Activated CD8-positive, alpha-beta memory T cell treated with anti-CD3 and anti-CD28 coated beads, Interleukin-2, amount 50 U/mL, for 1 hour (primary cell): ENCODE measurements around the gene PLLP.

Experiments
- DNase-seq: peaks from one replicate; pipeline ENCODE4 v3.0.0-alpha.2; 2020; ENCODE audit errors: extremely low read depth

Gene PLLP

GRCh38 chr16:57225978-57226377 is 58.5 kb downstream of the PLLP start:
- no peak for DNase-seq

GRCh38 chr16:57224651-57225335 is 59.7 kb downstream of the PLLP start:
- DNase-seq, result no peak

- DNase-seq, result no peak
Measured at GRCh38 chr16:57223057-57223456, 61.4 kb downstream of the PLLP start.

- no peak for DNase-seq
Measured at GRCh38 chr16:57216968-57217367, 67.5 kb downstream of the PLLP start.

- DNase-seq, result no peak
Measured at GRCh38 chr16:57213462-57213861, 71.0 kb downstream of the PLLP start.

- DNase-seq, result no peak
Measured at GRCh38 chr16:57209780-57210179, 74.7 kb downstream of the PLLP start.

- no peak for DNase-seq
Measured at GRCh38 chr16:57208926-57209325, 75.5 kb downstream of the PLLP start.
